HEK293T (cell line): Measurements from ENCODE around the gene MICALL2.

ENCODE experiments used
- CTCF ChIA-PET: fragments of 350-600 bp; formaldehyde crosslinking; extraction: SDS; loops from one replicate; lab custom pipeline; 2021; ENCODE audit warnings: antibody characterized with exemption, inconsistent platforms; lab: Yijun Ruan, JAX
- POLR2A ChIA-PET: fragments of 350-600 bp; formaldehyde crosslinking; extraction: SDS; loops from one replicate; lab custom pipeline; 2020; ENCODE audit warnings: antibody characterized with exemption, inconsistent platforms; lab: Yijun Ruan, JAX
- DNase-seq: peaks from one replicate; pipeline ENCODE4 v3.0.0; 2012; ENCODE audit warnings: mixed read lengths; ENCODE audit errors: extremely low spot score
- ARNT ChIP-seq: fragments of 450-650 bp; IDR thresholded peaks from 2 replicates; pipeline ENCODE4 v1.6.1; 2017; ENCODE audit warnings: mild to moderate bottlenecking
- BHLHE40 ChIP-seq: fragments of 450-650 bp; IDR thresholded peaks from 2 replicates; pipeline ENCODE4 v1.6.1; 2016; ENCODE audit warnings: mild to moderate bottlenecking, moderate library complexity, borderline replicate concordance
- CTBP1 ChIP-seq: fragments of 450-650 bp; IDR thresholded peaks from 2 replicates; pipeline ENCODE4 v1.6.1; 2016; ENCODE audit warnings: borderline replicate concordance
- ELF4 ChIP-seq: fragments of 450-650 bp; IDR thresholded peaks from 2 replicates; pipeline ENCODE4 v1.6.1; 2017; ENCODE audit warnings: antibody characterized with exemption
- FOXA1 ChIP-seq: fragments of 450-650 bp; IDR thresholded peaks from 2 replicates; pipeline ENCODE4 v1.6.1; 2016; ENCODE audit warnings: mild to moderate bottlenecking
- FOXK2 ChIP-seq: fragments of 450-650 bp; IDR thresholded peaks from 2 replicates; pipeline ENCODE4 v1.6.1; 2016; ENCODE audit warnings: mild to moderate bottlenecking
- FOXM1 ChIP-seq: fragments of 450-650 bp; IDR thresholded peaks from 2 replicates; pipeline ENCODE4 v1.6.1; 2017; ENCODE audit warnings: mild to moderate bottlenecking, borderline replicate concordance
- HDGF ChIP-seq: fragments of 450-650 bp; IDR thresholded peaks from 2 replicates; pipeline ENCODE4 v1.6.1; 2017; ENCODE audit warnings: antibody characterized with exemption, borderline replicate concordance
- L3MBTL2 ChIP-seq: fragments of 450-650 bp; conservative IDR thresholded peaks from 2 replicates; pipeline ENCODE4 v1.6.1; 2016; ENCODE audit warnings: mild to moderate bottlenecking
- LEF1 ChIP-seq: fragments of 450-650 bp; IDR thresholded peaks from 2 replicates; pipeline ENCODE4 v1.6.1; 2017; ENCODE audit warnings: mild to moderate bottlenecking, borderline replicate concordance
- NFRKB ChIP-seq: fragments of 450-650 bp; IDR thresholded peaks from 2 replicates; pipeline ENCODE4 v1.6.1; 2016; ENCODE audit warnings: mild to moderate bottlenecking, moderate library complexity
- SP1 ChIP-seq: fragments of 450-650 bp; IDR thresholded peaks from 2 replicates; pipeline ENCODE4 v1.6.1; 2017
- SUZ12 ChIP-seq: fragments of 450-650 bp; IDR thresholded peaks from 2 replicates; pipeline ENCODE4 v1.6.1; 2016; ENCODE audit warnings: mild to moderate bottlenecking
- TARDBP ChIP-seq: fragments of 450-650 bp; IDR thresholded peaks from 2 replicates; pipeline ENCODE4 v1.6.1; 2016
- ZNF384 ChIP-seq: fragments of 450-650 bp; IDR thresholded peaks from 2 replicates; pipeline ENCODE4 v1.6.1; 2016
- TF ChIP-seq, protein P1 (sequence below): fragments of 450-650 bp; IDR thresholded peaks from 2 replicates; pipeline ENCODE4 v1.6.1; 2016

Gene MICALL2

GRCh38 chr7:1493571-1493970, 34.3 kb upstream of the MICALL2 start:
- ChIA-PET CTCF (no interaction called here), POLR2A (no interaction called here)
- no peak for DNase-seq
- no peak for TF ChIP-seq SUZ12
- no peak for TF ChIP-seq FOXK2
- no peak for TF ChIP-seq TARDBP
- no peak for TF ChIP-seq FOXA1
- TF ChIP-seq L3MBTL2 = no peak
- TF ChIP-seq SP1 = no peak
- TF ChIP-seq NFRKB = no peak
- TF ChIP-seq HDGF = no peak
- TF ChIP-seq FOXM1 = no peak
- TF ChIP-seq BHLHE40 = no peak

DNA sequence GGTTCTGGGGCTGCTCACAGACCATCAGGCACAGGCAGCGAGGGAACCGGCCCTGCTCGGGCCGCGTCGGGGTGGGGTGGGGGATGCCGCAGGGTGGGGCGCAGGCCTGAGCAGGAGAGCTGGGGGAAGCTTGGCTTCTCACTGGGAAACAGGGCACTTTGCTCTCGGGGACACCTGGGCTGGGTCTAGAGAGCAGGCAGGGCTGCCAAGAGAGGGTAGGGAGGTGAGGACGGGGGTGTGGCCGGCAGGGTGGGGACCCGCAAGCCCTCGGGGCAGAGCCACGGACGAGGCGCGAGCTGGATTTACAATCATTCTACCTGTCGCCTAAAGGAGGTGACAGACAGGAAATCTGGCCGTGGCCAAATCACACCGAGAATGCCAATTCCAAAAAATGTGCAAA, 33.9 kb upstream of the MICALL2 start:
- ChIA-PET POLR2A (no interaction called here), CTCF (no interaction called here)
- DNase-seq = no peak
- TF ChIP-seq ARNT (no peak), L3MBTL2 (no peak), ELF4 (no peak), FOXK2 (no peak), FOXM1 (no peak), FOXA1 (no peak), CTBP1 (no peak), HDGF (no peak), BHLHE40 (no peak), SUZ12 (no peak), TARDBP (no peak), ZNF384 (no peak), LEF1 (no peak), SP1 (no peak), NFRKB (no peak)
- TF ChIP-seq, protein P1, sequence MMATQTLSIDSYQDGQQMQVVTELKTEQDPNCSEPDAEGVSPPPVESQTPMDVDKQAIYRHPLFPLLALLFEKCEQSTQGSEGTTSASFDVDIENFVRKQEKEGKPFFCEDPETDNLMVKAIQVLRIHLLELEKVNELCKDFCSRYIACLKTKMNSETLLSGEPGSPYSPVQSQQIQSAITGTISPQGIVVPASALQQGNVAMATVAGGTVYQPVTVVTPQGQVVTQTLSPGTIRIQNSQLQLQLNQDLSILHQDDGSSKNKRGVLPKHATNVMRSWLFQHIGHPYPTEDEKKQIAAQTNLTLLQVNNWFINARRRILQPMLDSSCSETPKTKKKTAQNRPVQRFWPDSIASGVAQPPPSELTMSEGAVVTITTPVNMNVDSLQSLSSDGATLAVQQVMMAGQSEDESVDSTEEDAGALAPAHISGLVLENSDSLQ = no peak

GRCh38 chr7:1492640-1493039, 33.4 kb upstream of the MICALL2 start:
- POLR2A ChIA-PET = no interaction called here
- TF ChIP-seq LEF1 (no peak), ZNF384 (no peak), BHLHE40 (no peak), FOXM1 (no peak)
- DNase-seq = no peak
- CTCF ChIA-PET = no interaction called here

GRCh38 chr7:1492221-1492620, 33.0 kb upstream of the MICALL2 start:
- CTCF ChIA-PET = no interaction called here
- DNase-seq = no peak

GRCh38 chr7:1490837-1491236, 31.6 kb upstream of the MICALL2 start:
- DNase-seq = no peak
- TF ChIP-seq BHLHE40 (no peak), FOXM1 (no peak), ARNT (no peak), CTBP1 (no peak), NFRKB (no peak), FOXA1 (no peak), TARDBP (no peak), HDGF (no peak), SP1 (no peak), SUZ12 (no peak), LEF1 (no peak), ZNF384 (no peak), FOXK2 (no peak), ELF4 (no peak)
- TF ChIP-seq, protein P1 = no peak
- CTCF ChIA-PET = no interaction called here
- POLR2A ChIA-PET = no interaction called here

More at GRCh38 chr7:1492221-1492620, 33.0 kb upstream of the MICALL2 start:
- TF ChIP-seq LEF1 (no peak), ELF4 (no peak), CTBP1 (no peak), BHLHE40 (no peak), SUZ12 (no peak), L3MBTL2 (no peak), FOXK2 (no peak), ZNF384 (no peak), ARNT (no peak), FOXM1 (no peak), TARDBP (no peak), HDGF (no peak), SP1 (no peak), FOXA1 (no peak), NFRKB (no peak)
- TF ChIP-seq, protein P1 = no peak
- POLR2A ChIA-PET = no interaction called here

- CTCF ChIA-PET = no interaction called here
- POLR2A ChIA-PET = no interaction called here
Observed at GRCh38 chr7:1489336-1489735, 30.1 kb upstream of the MICALL2 start.

More at GRCh38 chr7:1489336-1489735, 30.1 kb upstream of the MICALL2 start:
- TF ChIP-seq, protein P1 = no peak
- no peak for TF ChIP-seq LEF1
- no peak for TF ChIP-seq ARNT
- TF ChIP-seq FOXK2 = no peak
- TF ChIP-seq L3MBTL2 = no peak
- TF ChIP-seq FOXA1 = no peak
- no peak for TF ChIP-seq NFRKB
- no peak for TF ChIP-seq BHLHE40
- no peak for TF ChIP-seq SP1
- no peak for TF ChIP-seq CTBP1
- TF ChIP-seq SUZ12 = no peak
- no peak for TF ChIP-seq FOXM1
- DNase-seq = no peak
